Dedifferentiated amniotic fluid mesenchymal stem cell (primary cell): ENCODE data around the gene HMCN2.

Experiments
- DNase-seq: peaks from one replicate; pipeline ENCODE4 v3.0.0-alpha.2; 2016; ENCODE audit errors: extremely low spot score

The HMCN2 gene

GRCh38 chr9:130466537-130467217 lies 201.1 kb downstream of the HMCN2 start:
- DNase-seq: no peak

DNA sequence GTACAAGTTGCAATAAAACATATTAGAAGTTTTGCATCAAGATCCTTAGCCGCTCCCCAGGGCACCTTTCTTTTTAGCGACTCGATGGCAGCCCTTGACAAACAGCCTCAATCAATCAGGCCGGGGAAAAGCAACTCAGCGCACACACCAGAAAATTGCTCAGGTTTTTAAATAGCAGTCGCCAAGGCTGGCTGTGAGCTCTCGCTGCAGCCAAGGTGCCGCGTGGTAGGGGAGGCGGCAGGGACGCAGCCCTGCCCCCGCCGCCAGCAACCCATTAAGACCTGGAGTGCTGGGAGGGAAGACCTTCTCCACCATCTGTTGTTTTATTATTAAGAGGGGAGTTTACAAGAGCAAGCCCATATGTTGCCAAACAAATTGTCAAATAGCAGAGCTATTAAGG lies 201.8 kb downstream of the HMCN2 start:
- DNase-seq: no peak

- no peak for DNase-seq
These were observed 203.0 kb downstream of the HMCN2 start for GRCh38 chr9:130468566-130468965.

DNA sequence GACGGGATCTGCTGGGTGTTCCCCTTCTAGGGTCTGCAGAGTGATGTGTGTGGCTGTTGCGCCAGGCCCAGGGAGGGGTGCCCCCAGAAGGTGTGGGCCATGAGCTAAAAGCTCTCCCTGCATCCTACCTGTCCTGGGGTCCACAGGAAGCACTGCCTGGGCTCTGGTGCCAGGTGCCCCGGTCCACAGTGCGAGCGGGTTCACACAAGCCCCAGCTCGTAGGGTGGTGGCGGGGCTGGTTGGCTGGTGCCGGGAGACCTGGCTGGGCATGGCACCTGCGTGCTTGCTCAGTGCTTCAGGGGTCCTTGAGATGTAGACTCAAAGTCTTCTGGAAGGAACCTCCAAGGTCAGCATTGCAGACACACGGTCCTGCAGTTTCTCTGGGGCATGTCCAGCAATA lies 204.7 kb downstream of the HMCN2 start:
- DNase-seq: no peak

GRCh38 chr9:130470950-130471349 lies 205.4 kb downstream of the HMCN2 start:
- no peak for DNase-seq

DNA sequence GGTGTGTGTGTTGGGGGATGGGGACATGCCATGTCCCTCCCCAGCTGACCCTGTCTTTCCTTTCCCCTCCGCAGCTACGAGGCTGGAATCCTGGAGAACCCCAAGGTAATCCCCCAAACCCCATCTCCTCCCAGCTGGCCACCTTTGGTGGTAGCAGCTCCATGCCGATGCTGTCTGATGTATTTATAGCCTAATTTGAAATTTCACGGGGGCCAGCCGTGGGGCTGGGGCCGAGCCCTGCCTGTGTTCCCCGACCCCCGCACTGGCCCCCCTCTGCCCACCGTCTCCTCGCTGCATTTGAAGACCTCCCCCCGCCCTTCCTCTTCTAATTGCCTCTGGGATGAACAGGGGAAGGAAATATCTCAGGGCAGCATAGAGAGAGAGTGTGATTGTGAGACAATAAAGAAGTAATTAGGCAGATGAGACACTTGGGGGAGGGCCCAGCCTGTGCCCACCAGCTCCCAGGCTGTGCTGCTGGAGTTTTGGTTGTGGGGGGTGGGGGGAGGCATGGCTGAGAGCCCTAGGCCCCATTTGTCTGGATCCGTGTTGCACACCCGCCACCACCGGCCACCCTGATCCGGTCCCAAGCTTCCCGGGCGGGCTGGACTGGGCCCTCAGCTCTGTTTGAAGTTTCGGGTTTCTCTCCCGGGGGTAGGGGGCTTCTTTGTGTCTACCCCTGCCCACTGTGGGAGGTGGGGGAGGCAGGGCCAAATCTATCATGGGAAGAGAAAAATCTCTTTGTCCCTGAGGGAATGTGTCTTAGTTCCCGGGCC lies 206.0 kb downstream of the HMCN2 start:
- no peak for DNase-seq

DNA sequence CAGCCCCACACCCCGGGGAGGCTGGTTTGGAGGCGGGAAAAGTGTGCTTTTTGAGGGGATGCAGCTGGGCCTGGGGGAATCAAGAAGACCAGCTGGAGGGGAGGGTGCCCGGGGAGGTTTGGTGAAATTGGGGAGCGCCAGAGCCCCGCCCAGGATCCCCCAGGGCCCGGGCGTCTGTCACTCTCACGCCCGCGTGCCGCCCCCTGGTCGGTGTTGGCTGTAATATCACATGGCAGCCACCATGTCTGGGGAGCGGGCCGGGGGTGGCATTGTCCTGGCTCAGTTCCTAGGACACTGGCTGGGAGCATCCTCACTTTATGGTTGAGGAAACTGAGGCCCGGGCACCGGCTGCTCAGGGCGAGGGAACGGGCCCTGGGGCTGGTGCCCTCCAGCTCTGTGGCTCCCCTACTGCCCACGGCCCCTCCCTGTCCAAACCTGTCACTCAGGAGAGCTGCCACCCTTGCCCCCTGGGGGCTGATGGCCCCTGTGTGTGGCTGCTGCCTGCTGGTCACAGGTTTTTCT lies 206.7 kb downstream of the HMCN2 start:
- no peak for DNase-seq

DNA sequence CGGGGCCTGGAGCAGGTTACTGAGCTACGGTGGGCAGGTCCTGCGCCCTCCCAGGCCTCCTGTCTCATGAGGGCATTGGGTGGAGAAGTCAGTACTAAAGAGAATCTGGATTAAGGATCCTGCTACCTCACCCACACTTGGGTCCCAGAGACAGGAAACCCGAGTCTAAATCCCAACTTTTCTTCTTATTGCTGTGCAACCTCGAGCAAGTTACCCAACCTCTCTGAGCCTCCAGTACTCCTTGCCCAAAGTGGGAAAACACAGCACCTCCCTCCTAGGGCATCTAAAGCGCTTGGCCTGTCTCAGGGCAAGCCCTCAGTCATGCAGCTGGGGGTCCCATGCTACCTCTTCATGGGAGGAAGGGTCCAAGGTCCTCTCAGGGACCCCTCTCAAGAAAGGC lies 207.4 kb downstream of the HMCN2 start:
- DNase-seq: no peak

DNA sequence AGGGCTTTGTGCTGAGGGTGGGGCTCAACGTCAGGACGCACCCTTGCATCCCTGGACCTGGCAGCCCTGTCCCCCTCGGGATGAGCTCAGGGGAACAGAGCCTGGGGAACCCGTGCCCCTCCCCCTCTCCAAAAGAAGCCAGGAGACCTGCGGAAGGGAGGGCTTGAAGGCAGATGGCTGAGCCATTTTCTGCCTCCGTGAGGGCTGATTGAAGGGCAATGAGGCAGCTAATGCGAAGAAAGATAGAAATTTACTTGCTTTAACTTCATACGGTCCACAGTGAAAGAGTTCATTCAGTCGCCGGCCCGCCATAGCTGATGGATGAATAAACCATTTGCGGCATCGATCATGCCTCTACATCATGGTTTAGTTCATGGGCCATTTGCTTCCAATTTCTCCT lies 208.0 kb downstream of the HMCN2 start:
- no peak for DNase-seq

GRCh38 chr9:130474106-130474505 lies 208.5 kb downstream of the HMCN2 start:
- no peak for DNase-seq

DNA sequence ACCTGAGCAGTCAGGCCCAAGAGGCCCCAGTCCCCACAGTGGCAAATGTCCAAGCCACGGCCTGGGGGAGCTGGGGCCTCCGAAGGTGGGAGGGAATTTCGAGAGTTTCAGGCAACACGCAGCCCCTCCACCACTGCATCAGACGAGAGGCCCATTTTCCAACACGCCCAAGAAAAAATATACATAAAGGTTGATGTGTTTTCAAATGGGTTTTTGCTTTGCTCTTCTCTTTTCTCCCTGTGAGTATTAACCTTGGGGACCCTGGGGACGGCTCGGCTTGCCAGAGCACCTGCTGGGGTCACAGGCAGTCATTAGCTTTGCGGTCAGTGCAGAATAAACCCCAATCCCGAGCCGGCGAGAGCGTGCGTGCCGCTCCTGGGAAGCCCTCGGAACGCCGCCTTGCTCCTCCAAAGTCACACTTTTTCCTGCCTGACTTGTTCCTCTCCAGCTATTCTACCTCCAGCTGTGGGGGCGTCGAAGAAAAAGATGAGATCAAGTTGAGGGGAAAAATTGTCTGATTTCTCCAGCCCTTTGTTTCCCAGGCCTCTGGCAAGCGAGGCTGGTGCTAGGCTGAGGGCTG lies 210.7 kb downstream of the HMCN2 start:
- DNase-seq: no peak

- DNase-seq: no peak
These were observed 212.0 kb downstream of the HMCN2 start for GRCh38 chr9:130477564-130477963.

GRCh38 chr9:130478152-130478551 lies 212.6 kb downstream of the HMCN2 start:
- DNase-seq: no peak

DNA sequence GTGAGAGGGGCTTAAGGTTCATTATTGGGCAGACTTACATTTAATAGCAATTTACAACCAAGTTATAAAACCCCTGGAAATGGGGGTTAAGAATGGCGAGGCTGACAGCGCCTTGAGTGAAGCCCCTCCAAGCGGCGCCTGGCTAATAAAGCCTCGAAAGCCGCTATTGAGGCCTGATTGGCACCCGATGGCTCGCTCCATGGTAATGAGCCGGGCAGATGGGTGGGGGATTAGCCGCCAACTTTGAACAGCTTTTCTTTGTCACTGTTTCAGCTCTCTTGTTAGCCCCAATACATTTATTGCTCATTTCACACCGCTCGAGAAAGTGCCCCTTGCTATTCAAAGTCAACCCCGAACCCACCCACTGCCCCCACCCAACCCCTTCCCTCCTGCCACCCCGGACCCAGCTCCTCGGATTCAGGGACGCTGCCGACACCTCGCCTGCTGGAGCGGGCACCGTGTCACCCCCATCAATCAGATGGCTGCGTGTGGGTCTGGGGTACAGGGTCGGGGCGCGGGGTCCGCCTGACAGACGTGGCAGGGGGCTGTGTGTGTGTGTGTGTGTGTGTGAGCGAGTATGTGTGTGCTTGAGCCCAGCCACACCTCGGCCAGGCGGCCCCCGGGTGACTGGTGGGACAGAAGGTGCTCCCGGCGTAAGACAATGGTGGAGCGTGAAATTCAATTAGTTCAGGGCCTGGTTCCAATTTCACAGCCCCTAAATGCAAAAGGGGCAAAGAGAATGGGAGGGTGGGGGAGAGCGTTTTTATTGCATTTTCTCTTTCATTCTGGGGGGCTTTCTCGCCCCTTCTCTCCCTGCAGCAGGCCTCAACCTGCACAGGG lies 213.4 kb downstream of the HMCN2 start:
- DNase-seq: no peak

GRCh38 chr9:130479587-130479986 lies 214.0 kb downstream of the HMCN2 start:
- DNase-seq: no peak

GRCh38 chr9:130480673-130481072 lies 215.1 kb downstream of the HMCN2 start:
- DNase-seq: no peak

- no peak for DNase-seq
These were observed 216.9 kb downstream of the HMCN2 start for GRCh38 chr9:130482463-130482862.

GRCh38 chr9:130483371-130483971 lies 217.9 kb downstream of the HMCN2 start:
- no peak for DNase-seq
